GM12801 (cell line): ENCODE data around the gene AZGP1.

Experiments used
- CTCF ChIP-seq: IDR thresholded peaks from one replicate; pipeline ENCODE4 v1.5.1; 2011; ENCODE audit warnings: control low read depth; ENCODE audit not compliant: insufficient read length; ENCODE audit errors: extremely low read depth

Gene AZGP1

GRCh38 chr7:99975782-99976521 is at the start of gene AZGP1:
Gene AZGP1 (minus strand): TSS chr7:99976031. CDS start chr7:99976020, 11 bp downstream.
- TF ChIP-seq CTCF, result no peak

GRCh38 chr7:100024020-100024619 is 48.3 kb upstream of the AZGP1 start:
- TF ChIP-seq CTCF, result no peak

- TF ChIP-seq CTCF, result no peak
Observed at GRCh38 chr7:100023526-100023925, 47.7 kb upstream of the AZGP1 start.

GRCh38 chr7:100022621-100023020 is 46.8 kb upstream of the AZGP1 start:
- TF ChIP-seq CTCF, result no peak

- TF ChIP-seq CTCF, result no peak
Observed at GRCh38 chr7:100021297-100021696, 45.5 kb upstream of the AZGP1 start.

- no peak for TF ChIP-seq CTCF
Observed at GRCh38 chr7:100019908-100020307, 44.1 kb upstream of the AZGP1 start.

GRCh38 chr7:100017875-100018274 is 42.0 kb upstream of the AZGP1 start:
- TF ChIP-seq CTCF, result no peak
